GM12878 (cell line): Measurements from ENCODE around the gene TMEM38B. TPM values are rescaled to one million over a fixed set of nuclear protein-coding genes. Genes with fewer than 3 reads are reported as not detected.

Source experiments
- ATAC-seq: fragments of 200-7000 bp; cut with Tn5 transposase; 3 replicates; pipeline ENCODE4 v1.9.1; 2020; ENCODE audit warnings: mild to moderate bottlenecking, moderate library complexity
- BruUV-seq: library from RNA; stranded (reverse); fragments of 400-500 nt; replicated peaks from 2 replicates; lab custom pipeline; 2021; lab: Mats Ljungman, UMichigan
- CTCF ChIA-PET: fragments of 300-600 bp; sonication (Branson Sonifier 250); formaldehyde crosslinking; extraction: SDS; loops from one replicate; lab custom pipeline; 2021; ENCODE audit warnings: inconsistent platforms; lab: Yijun Ruan, JAX
- POLR2A ChIA-PET: fragments of 350-600 bp; formaldehyde crosslinking; extraction: SDS; loops from one replicate; lab custom pipeline; 2021; ENCODE audit warnings: inconsistent platforms; lab: Charles Lee
- RAD21 ChIA-PET: fragments of 300-600 bp; sonication (Branson Sonifier 250); formaldehyde crosslinking; loops from one replicate; lab custom pipeline; 2023; ENCODE audit warnings: antibody characterized with exemption; ENCODE audit not compliant: unreplicated experiment; lab: Charles Lee
- SMC1A ChIA-PET: fragments of 300-600 bp; sonication (Branson Sonifier 250); formaldehyde crosslinking; loops from one replicate; lab custom pipeline; 2023; ENCODE audit not compliant: unreplicated experiment, uncharacterized antibody; lab: Charles Lee
- DNase-seq: peaks from one replicate; pipeline ENCODE4 v3.0.0-alpha.2; 2011; ENCODE audit warnings: low read depth, low spot score
- FAIRE-seq: peaks from 3 replicates; lab custom pipeline; 2011; peaks lifted over from hg19 to GRCh38; lab: Jason Lieb, UNC
- H2AFZ ChIP-seq: 2 replicates; pipeline ENCODE4 v1.6.0; 2011; ENCODE audit warnings: low read depth, low read length, control low read depth; ENCODE audit not compliant: control insufficient read depth
- H3K27ac ChIP-seq: 2 replicates; pipeline ENCODE4 v1.5.1; 2011; ENCODE audit warnings: control low read depth; ENCODE audit not compliant: control insufficient read depth, insufficient read depth
- H3K27me3 ChIP-seq, 2 experiments: replicated peaks in 1 of 2; 2 replicates each; pipeline versions ENCODE4 v1.6.0 to v1.6.1; 2011; ENCODE audit warnings: low read length in 1 of 2; ENCODE audit not compliant: control insufficient read depth in 2 of 2, insufficient read depth in 2 of 2
- H3K36me3 ChIP-seq, 2 experiments: 2 replicates each; pipeline ENCODE4 v1.5.1; 2011; ENCODE audit warnings: low read length in 1 of 2; ENCODE audit not compliant: control insufficient read depth in 2 of 2, insufficient read depth in 2 of 2
- H3K4me1 ChIP-seq: 2 replicates; pipeline ENCODE4 v1.6.1; 2011; ENCODE audit warnings: mild to moderate bottlenecking, low read length, moderate library complexity, mixed read lengths; ENCODE audit not compliant: control insufficient read depth, insufficient read depth
- H3K4me2 ChIP-seq: 2 replicates; pipeline ENCODE4 v1.6.0; 2011; ENCODE audit warnings: control low read depth; ENCODE audit not compliant: control insufficient read depth, insufficient read depth
- H3K4me3 ChIP-seq: fragments of 200-600 bp; sonication (generic); 2 replicates; pipeline ENCODE4 v1.5.1; 2016
- H3K79me2 ChIP-seq: 2 replicates; pipeline ENCODE4 v1.6.0; 2011; ENCODE audit warnings: low read length; ENCODE audit not compliant: control insufficient read depth, insufficient read depth
- H3K9ac ChIP-seq: 2 replicates; pipeline ENCODE4 v1.8.0; 2011; ENCODE audit warnings: low read length, control low read depth, mixed read lengths; ENCODE audit not compliant: control insufficient read depth, insufficient read depth
- H3K9me3 ChIP-seq: replicated peaks from 3 replicates; pipeline ENCODE4 v1.5.1; 2011; ENCODE audit warnings: mild to moderate bottlenecking, low read length; ENCODE audit not compliant: control insufficient read depth, insufficient read depth
- H4K20me1 ChIP-seq: 2 replicates; pipeline ENCODE4 v1.6.0; 2011; ENCODE audit not compliant: control insufficient read depth, insufficient read depth
- JUNB ChIP-seq: IDR thresholded peaks from 2 replicates; pipeline ENCODE4 v1.6.1; 2016; ENCODE audit warnings: antibody characterized with exemption, mild to moderate bottlenecking
- KAT2A ChIP-seq: conservative IDR thresholded peaks from 2 replicates; pipeline ENCODE4 v1.6.1; 2011; ENCODE audit warnings: low read depth, low read length; ENCODE audit not compliant: control insufficient read depth
- KLF5 ChIP-seq: fragments of 450-650 bp; IDR thresholded peaks from 2 replicates; pipeline ENCODE4 v1.6.1; 2014; ENCODE audit warnings: mild to moderate bottlenecking; ENCODE audit not compliant: partially characterized antibody
- RCOR1 ChIP-seq: conservative IDR thresholded peaks from 2 replicates; pipeline ENCODE4 v1.6.1; 2012; ENCODE audit warnings: low read depth, low read length, improper control_type of control experiment
- SIX5 ChIP-seq: IDR thresholded peaks from 2 replicates; pipeline ENCODE4 v1.6.1; 2011; ENCODE audit warnings: mild to moderate bottlenecking, low read depth, low read length, moderate library complexity; ENCODE audit not compliant: severe bottlenecking
- SPI1 ChIP-seq: IDR thresholded peaks from 2 replicates; pipeline ENCODE4 v1.6.1; 2011; ENCODE audit warnings: low read depth, mild to moderate bottlenecking, low read length, moderate library complexity, borderline replicate concordance; ENCODE audit not compliant: insufficient read depth
- USF1 ChIP-seq: IDR thresholded peaks from 2 replicates; pipeline ENCODE4 v1.6.1; 2011; ENCODE audit warnings: borderline replicate concordance, low read depth, mild to moderate bottlenecking, moderate library complexity, mixed read lengths, low read length; ENCODE audit not compliant: insufficient read depth; ENCODE audit errors: extremely low read length
- WGBS: methylation state at CpG from one replicate; pipeline ENCODE4 v1.1.6; 2016; ENCODE audit warnings: low lambda C conversion rate; ENCODE audit not compliant: insufficient replicate concordance, insufficient coverage; ENCODE audit errors: missing lambda C conversion rate; 5-methylcytosine and 5-hydroxymethylcytosine counted together
- in situ Hi-C: fragments of 300-500 bp; cut with MboI; formaldehyde crosslinking; loops from 9 replicates; pipeline ENCODE4 v1.14.3; 2018; ENCODE audit warnings: mixed read lengths
- intact Hi-C: fragments of 100-400 bp; cut with micrococcal nuclease; formaldehyde crosslinking; loops from one replicate; pipeline ENCODE4 v1.14.2; 2022; ENCODE audit not compliant: unreplicated experiment
- polyA plus RNA-seq, 11 experiments: library from polyadenylated mRNA; depleted of rRNA in 4 of 11; unstranded in 6 of 11; stranded (reverse) in 5 of 11; fragments of >200 nt; fragmentation: Nextera tagmentation in 4 of 11; fragmentation: Illumina TruSeq in 1 of 11; extraction: Ambion mirVana in 4 of 11; extraction: Trizol in 1 of 11; gene quantifications; 1 replicate in 1 of 11; 2 replicates in 10 of 11; pipeline versions ENCODE4 v1.2.1 to v1.2.3, GENCODE V29; 2011 to 2016; ENCODE audit warnings: inconsistent platforms in 2 of 11, missing spikeins in 2 of 11, low read depth in 1 of 11
- total RNA-seq, 4 experiments: library from RNA; depleted of rRNA in 3 of 4; stranded (reverse); fragments of >200 nt in 3 of 4; fragmentation: Illumina TruSeq in 1 of 4; extraction: Trizol in 1 of 4; gene quantifications; 2 replicates each; pipeline versions ENCODE4 v1.2.1 to v1.2.3, GENCODE V29; 2013 to 2021
- TF ChIP-seq, protein P1 (sequence below), 3 experiments: IDR thresholded peaks in 2 of 3; conservative IDR thresholded peaks in 1 of 3; 2 replicates each; pipeline ENCODE4 v1.5.1; 2011; ENCODE audit warnings: low read depth in 3 of 3, low read length in 3 of 3, mild to moderate bottlenecking in 3 of 3, control low read depth in 2 of 3, moderate library complexity in 2 of 3, inconsistent platforms in 1 of 3, mixed read lengths in 1 of 3; ENCODE audit not compliant: control insufficient read depth in 2 of 3, insufficient read depth in 1 of 3; ENCODE audit errors: extremely low read depth in 1 of 3
- TF ChIP-seq, protein P2 (sequence below): IDR thresholded peaks from 2 replicates; pipeline ENCODE4 v1.6.1; 2011; ENCODE audit warnings: low read depth, mild to moderate bottlenecking, low read length, moderate library complexity, borderline replicate concordance; ENCODE audit errors: extremely low read depth

The TMEM38B gene
- total and polyA plus RNA-seq, 10 of the 15 experiments (the other 5 are each of a cell fraction or from before 2014, with no cell fraction given): 8.4 to 22.5 (median 12.7) TPM

GRCh38 chr9:105757496-105758251, 63.3 kb downstream of the TMEM38B start:
- Histone ChIP-seq H3K9ac (no peak overlapping the region), H3K79me2 (no peaks in the 10 kb centered on the region), H3K4me1 (no peaks in the 10 kb centered on the region), H4K20me1 (no peaks in the 10 kb centered on the region), H3K36me3 (no peaks in the 10 kb centered on the region), H3K9me3 (no peaks in the 10 kb centered on the region; the same call in 2 of the 3 replicates), H3K4me3 (no peak overlapping the region), H3K27ac (no peak overlapping the region), H2AFZ (no peak overlapping the region), H3K4me2 (no peak overlapping the region), H3K27me3 (no peaks in the 10 kb centered on the region)
- DNase-seq (no peak), FAIRE-seq (no peak), ATAC-seq (peak; percentile 39; the same call in 1 of the 3 replicates)
- CTCF ChIA-PET: no interaction called here
- intact Hi-C loops: no loop called here
- WGBS: 69% methylated on average over 12 of the region's 12 CpGs
- RAD21 ChIA-PET: no interaction called here
- TF ChIP-seq, protein P1, sequence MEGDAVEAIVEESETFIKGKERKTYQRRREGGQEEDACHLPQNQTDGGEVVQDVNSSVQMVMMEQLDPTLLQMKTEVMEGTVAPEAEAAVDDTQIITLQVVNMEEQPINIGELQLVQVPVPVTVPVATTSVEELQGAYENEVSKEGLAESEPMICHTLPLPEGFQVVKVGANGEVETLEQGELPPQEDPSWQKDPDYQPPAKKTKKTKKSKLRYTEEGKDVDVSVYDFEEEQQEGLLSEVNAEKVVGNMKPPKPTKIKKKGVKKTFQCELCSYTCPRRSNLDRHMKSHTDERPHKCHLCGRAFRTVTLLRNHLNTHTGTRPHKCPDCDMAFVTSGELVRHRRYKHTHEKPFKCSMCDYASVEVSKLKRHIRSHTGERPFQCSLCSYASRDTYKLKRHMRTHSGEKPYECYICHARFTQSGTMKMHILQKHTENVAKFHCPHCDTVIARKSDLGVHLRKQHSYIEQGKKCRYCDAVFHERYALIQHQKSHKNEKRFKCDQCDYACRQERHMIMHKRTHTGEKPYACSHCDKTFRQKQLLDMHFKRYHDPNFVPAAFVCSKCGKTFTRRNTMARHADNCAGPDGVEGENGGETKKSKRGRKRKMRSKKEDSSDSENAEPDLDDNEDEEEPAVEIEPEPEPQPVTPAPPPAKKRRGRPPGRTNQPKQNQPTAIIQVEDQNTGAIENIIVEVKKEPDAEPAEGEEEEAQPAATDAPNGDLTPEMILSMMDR (IDR thresholded peaks at IDR 0.05 in 2 of 3, conservative IDR thresholded peaks at IDR 0.05 in 1 of 3; ENCODE audit: control insufficient read depth in 2 of 3, extremely low read depth in 1 of 3, insufficient read depth in 1 of 3, low read depth in 3 of 3, low read length in 3 of 3): no peak
- TF ChIP-seq SPI1: no peak
- TF ChIP-seq, protein P2, sequence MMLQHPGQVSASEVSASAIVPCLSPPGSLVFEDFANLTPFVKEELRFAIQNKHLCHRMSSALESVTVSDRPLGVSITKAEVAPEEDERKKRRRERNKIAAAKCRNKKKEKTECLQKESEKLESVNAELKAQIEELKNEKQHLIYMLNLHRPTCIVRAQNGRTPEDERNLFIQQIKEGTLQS: no peak
- no peak for TF ChIP-seq SIX5
- TF ChIP-seq USF1: no peak
- TF ChIP-seq KLF5: no peak
- TF ChIP-seq RCOR1: no peak
- TF ChIP-seq KAT2A: no peak
- no peak for TF ChIP-seq JUNB
- in situ Hi-C loops: no loop called here
- SMC1A ChIA-PET: no interaction called here
- POLR2A ChIA-PET: no interaction called here
- no TSS peak for BruUV-seq
